K562 (cell line): ENCODE data around the gene EGFL7. TPM values are rescaled to one million over a fixed set of nuclear protein-coding genes. Genes with fewer than 3 reads are reported as not detected.

Experiments used
- ATAC-seq: fragments of 200-7000 bp; cut with Tn5 transposase; 3 replicates; pipeline ENCODE4 v1.9.1; 2020; ENCODE audit warnings: moderate library complexity
- BruUV-seq: library from RNA; stranded (reverse); fragments of 400-500 nt; replicated peaks from 2 replicates; lab custom pipeline; 2021; lab: Mats Ljungman, UMichigan
- CTCF ChIA-PET: fragments of 300-600 bp; formaldehyde crosslinking; extraction: SDS; loops from one replicate; lab custom pipeline; 2021; ENCODE audit warnings: low intra/inter-chr PET ratio; lab: Yijun Ruan, JAX
- POLR2A ChIA-PET: fragments of 300-600, 350-650 bp; sonication (Branson Sonifier 250); formaldehyde crosslinking; extraction: SDS; loops from one replicate; lab custom pipeline; 2021; ENCODE audit warnings: antibody characterized with exemption, inconsistent platforms; lab: Yijun Ruan, JAX
- DNase-seq, 4 experiments: peaks; one replicate each; pipeline versions ENCODE4 v3.0.0 to v3.0.0-alpha.2; 2011 to 2018; ENCODE audit warnings: low spot score in 3 of 4, mixed read lengths in 3 of 4; ENCODE audit errors: extremely low read depth in 1 of 4
- FAIRE-seq: peaks from 2 replicates; lab custom pipeline; 2011; peaks lifted over from hg19 to GRCh38; lab: Jason Lieb, UNC
- H2AFZ ChIP-seq: 2 replicates; pipeline ENCODE4 v1.6.0; 2011; ENCODE audit warnings: low read depth, low read length, control low read depth, inconsistent platforms
- H3K27ac ChIP-seq: fragments of 200-600 bp; 3 replicates; pipeline ENCODE4 v1.8.0; 2011; ENCODE audit warnings: low read depth, mild to moderate bottlenecking, control low read depth, inconsistent platforms, low read length, moderate library complexity, mixed read lengths; ENCODE audit errors: extremely low read depth
- H3K27me3 ChIP-seq, 2 experiments: fragments of 300-600 bp in 1 of 2; 2 replicates in 1 of 2; 3 replicates in 1 of 2; pipeline versions ENCODE4 v1.6.0 to v1.8.0; 2011; ENCODE audit warnings: inconsistent platforms in 2 of 2, low read length in 2 of 2, mild to moderate bottlenecking in 1 of 2, mixed read lengths in 1 of 2, moderate library complexity in 1 of 2; ENCODE audit not compliant: control insufficient read depth in 2 of 2, insufficient read depth in 2 of 2
- H3K36me3 ChIP-seq: fragments of 300-600 bp; 3 replicates; pipeline ENCODE4 v1.8.0; 2011; ENCODE audit warnings: mild to moderate bottlenecking, low read length, inconsistent platforms; ENCODE audit not compliant: control insufficient read depth, insufficient read depth
- H3K4me1 ChIP-seq, 2 experiments: fragments of 200-600 bp in 1 of 2; replicated peaks in 1 of 2; 2 replicates in 1 of 2; 3 replicates in 1 of 2; pipeline versions ENCODE4 v1.5.1 to v1.8.0; 2011; ENCODE audit warnings: inconsistent platforms in 2 of 2, low read length in 2 of 2, mild to moderate bottlenecking in 1 of 2, mixed read lengths in 1 of 2, moderate library complexity in 1 of 2; ENCODE audit not compliant: control insufficient read depth in 2 of 2, insufficient read depth in 2 of 2
- H3K4me2 ChIP-seq: 2 replicates; pipeline ENCODE4 v1.6.1; 2011; ENCODE audit warnings: low read length, control low read depth, inconsistent platforms, mixed read lengths; ENCODE audit not compliant: insufficient read depth
- H3K4me3 ChIP-seq: fragments of 200-600 bp; sonication (generic), shearing (Covaris generic); 2 replicates; pipeline ENCODE4 v1.5.1; 2016; ENCODE audit warnings: control low read depth, inconsistent platforms
- H3K79me2 ChIP-seq: fragments of 200-600 bp; 3 replicates; pipeline ENCODE4 v1.8.0; 2011; ENCODE audit warnings: low read length, inconsistent platforms; ENCODE audit not compliant: control insufficient read depth, insufficient read depth
- H3K9ac ChIP-seq, 2 experiments: 2 replicates each; pipeline versions ENCODE4 v1.6.0 to v1.6.1; 2011; ENCODE audit warnings: low read depth in 2 of 2, low read length in 2 of 2, control low read depth in 1 of 2, inconsistent platforms in 1 of 2, mild to moderate bottlenecking in 1 of 2, mixed read lengths in 1 of 2; ENCODE audit not compliant: insufficient read depth in 1 of 2
- H3K9me1 ChIP-seq: one replicate; pipeline ENCODE4 v1.6.0; 2011; ENCODE audit warnings: inconsistent platforms, mild to moderate bottlenecking, low read length, moderate library complexity; ENCODE audit not compliant: control insufficient read depth, insufficient read depth
- H3K9me3 ChIP-seq: replicated peaks from 2 replicates; pipeline ENCODE4 v1.5.1; 2011; ENCODE audit warnings: low read depth, low read length, inconsistent platforms; ENCODE audit not compliant: control insufficient read depth, insufficient read depth
- H4K20me1 ChIP-seq: replicated peaks from 2 replicates; pipeline ENCODE4 v1.6.1; 2011; ENCODE audit warnings: low read length, inconsistent platforms, mixed read lengths; ENCODE audit not compliant: control insufficient read depth, insufficient read depth
- CEBPG ChIP-seq, 3 experiments: fragments of 200-800 bp in 1 of 3; sonication (Bioruptor generic) in 1 of 3; sonication (generic) in 1 of 3; formaldehyde crosslinking in 1 of 3; IDR thresholded peaks in 2 of 3; conservative IDR thresholded peaks in 1 of 3; 2 replicates each; pipeline versions ENCODE4 v1.6.1 to v1.8.0; 2016 to 2022; ENCODE audit warnings: missing compliant biosample characterization in 2 of 3, missing genetic modification characterization in 2 of 3, mild to moderate bottlenecking in 1 of 3, missing genetic modification reagents in 1 of 3
- CREM ChIP-seq: IDR thresholded peaks from 2 replicates; pipeline ENCODE4 v1.6.1; 2014; ENCODE audit warnings: antibody characterized with exemption, low read depth
- FOSL1 ChIP-seq: fragments of 200-800 bp; sonication (Bioruptor generic); conservative IDR thresholded peaks from 2 replicates; pipeline ENCODE4 v1.6.1; 2016; ENCODE audit warnings: missing genetic modification characterization, missing compliant biosample characterization
- GABPA ChIP-seq: fragments of 200-800 bp; sonication (Bioruptor generic); conservative IDR thresholded peaks from 2 replicates; pipeline ENCODE4 v1.6.1; 2016; ENCODE audit warnings: low read depth, missing genetic modification characterization, missing compliant biosample characterization
- HBP1 ChIP-seq: fragments of 450-650 bp; formaldehyde crosslinking; IDR thresholded peaks from 2 replicates; pipeline ENCODE4 v1.4.0; 2022; ENCODE audit warnings: missing genetic modification characterization
- IRF2 ChIP-seq: sonication (generic); formaldehyde crosslinking; IDR thresholded peaks from 2 replicates; pipeline ENCODE4 v1.8.1; 2022; ENCODE audit warnings: mild to moderate bottlenecking, missing genetic modification reagents
- KAT2B ChIP-seq: IDR thresholded peaks from one replicate; pipeline ENCODE4 v1.6.1; 2012; ENCODE audit warnings: low read depth, mild to moderate bottlenecking, control low read depth, inconsistent platforms, low read length, moderate library complexity
- KHSRP ChIP-seq: fragments of 450-650 bp; IDR thresholded peaks from 2 replicates; pipeline ENCODE4 v1.6.1; 2017
- MCM7 ChIP-seq, 2 experiments: fragments of 450-650 bp; IDR thresholded peaks; 2 replicates each; pipeline ENCODE4 v1.6.1; 2016 to 2018
- NCOR1 ChIP-seq: fragments of 450-650 bp; IDR thresholded peaks from 2 replicates; pipeline ENCODE4 v1.6.1; 2016; ENCODE audit warnings: mild to moderate bottlenecking, moderate library complexity
- NFE2 ChIP-seq: IDR thresholded peaks from 2 replicates; pipeline ENCODE4 v1.6.1; 2014; ENCODE audit warnings: antibody characterized with exemption, low read depth
- NRF1 ChIP-seq, 2 experiments: fragments of 450-650 bp; IDR thresholded peaks in 1 of 2; conservative IDR thresholded peaks in 1 of 2; 2 replicates each; pipeline ENCODE4 v1.6.1; 2014; ENCODE audit warnings: mild to moderate bottlenecking in 2 of 2
- POU5F1 ChIP-seq: fragments of 150-350 bp; IDR thresholded peaks from 2 replicates; pipeline ENCODE4 v1.6.1; 2014; ENCODE audit warnings: borderline replicate concordance, low read length, low read depth, mild to moderate bottlenecking; ENCODE audit not compliant: partially characterized antibody
- TEAD4 ChIP-seq, 2 experiments: sonication (generic) in 1 of 2; formaldehyde crosslinking in 1 of 2; IDR thresholded peaks; 2 replicates each; pipeline versions ENCODE4 v1.6.1 to v1.8.0; 2012 to 2022; ENCODE audit warnings: borderline replicate concordance in 1 of 2, inconsistent platforms in 1 of 2, low read length in 1 of 2, mild to moderate bottlenecking in 1 of 2, missing genetic modification reagents in 1 of 2
- ZBTB49 ChIP-seq: sonication (generic); formaldehyde crosslinking; IDR thresholded peaks from 2 replicates; pipeline ENCODE4 v1.8.0; 2022; ENCODE audit warnings: missing genetic modification reagents, mild to moderate bottlenecking, borderline replicate concordance
- ZFX ChIP-seq: sonication (generic); formaldehyde crosslinking; IDR thresholded peaks from 2 replicates; pipeline ENCODE4 v1.8.0; 2022; ENCODE audit warnings: mild to moderate bottlenecking, missing genetic modification reagents, moderate library complexity
- ZNF282 ChIP-seq: sonication (generic); formaldehyde crosslinking; IDR thresholded peaks from 2 replicates; pipeline ENCODE4 v1.8.1; 2023; ENCODE audit warnings: missing genetic modification reagents
- ZNF79 ChIP-seq: fragments of 250-450 bp; sonication (Bioruptor Pico); IDR thresholded peaks from 2 replicates; pipeline ENCODE4 v1.4.0; 2020; ENCODE audit warnings: low read depth, mild to moderate bottlenecking, moderate library complexity
- WGBS: fragments of 100-300 bp; shearing (Covaris generic); methylation state at CpG from one replicate; pipeline ENCODE4 v1.1.6; 2016; ENCODE audit warnings: low coverage, mixed read lengths; ENCODE audit not compliant: insufficient coverage; ENCODE audit errors: missing lambda C conversion rate; 5-methylcytosine and 5-hydroxymethylcytosine counted together
- in situ Hi-C: fragments of 300-500 bp; cut with MboI; formaldehyde crosslinking; loops from 4 replicates; pipeline ENCODE4 v1.15.0; 2018; ENCODE audit warnings: inconsistent platforms, mixed read lengths
- intact Hi-C: fragments of 100-400 bp; cut with micrococcal nuclease; formaldehyde crosslinking; loops from 2 replicates; pipeline ENCODE4 v1.14.2; 2022
- polyA plus RNA-seq, 8 experiments: library from polyadenylated mRNA; depleted of rRNA in 4 of 8; stranded (reverse) in 5 of 8; unstranded in 3 of 8; fragments of >200 nt; fragmentation: Nextera tagmentation in 2 of 8; fragmentation: Illumina TruSeq in 1 of 8; extraction: Ambion mirVana in 2 of 8; extraction: Trizol in 1 of 8; gene quantifications; 2 replicates each; pipeline versions ENCODE4 v1.2.1 to v1.2.3, GENCODE V29; 2011 to 2014; ENCODE audit warnings: inconsistent platforms in 1 of 8, missing spikeins in 1 of 8
- total RNA-seq, 7 experiments: library from RNA; depleted of rRNA in 6 of 7; stranded (reverse); fragments of >200 nt in 6 of 7; fragmentation: Illumina TruSeq in 2 of 7; extraction: Trizol in 2 of 7; gene quantifications; 2 replicates each; pipeline versions ENCODE4 v1.2.1 to v1.2.3, GENCODE V29; 2011 to 2021; ENCODE audit warnings: low replicate concordance in 1 of 7

Gene EGFL7
- total and polyA plus RNA-seq, 9 of the 15 experiments (the other 6 are each of a cell fraction or from before 2014, with no cell fraction given), result 1.5 to 286 (median 55.5) TPM

GRCh38 chr9:136619742-136620440 lies 42.8 kb upstream of the EGFL7 start:
- Histone ChIP-seq H3K79me2 (no peaks in the 10 kb centered on the region), H2AFZ (no peak overlapping the region), H3K27me3 (no peaks in the 10 kb centered on the region), H3K9me1 (no peaks in the 10 kb centered on the region), H3K4me2 (no peak overlapping the region), H3K9ac (peak overlapping the region in 1 of 2 experiments; percentile 10; a peak in 1 of 4 replicates), H3K9me3 (no peaks in the 10 kb centered on the region), H3K36me3 (no peaks in the 10 kb centered on the region), H3K4me3 (no peak overlapping the region), H4K20me1 (0 out of 2 replicates have a peak, but pooled peaks cover 6% of the 10 kb centered on the region), H3K4me1 (peaks cover 17 to 90% of the 10 kb centered on the region in 2 experiments; a peak in 4 of 5 replicates), H3K27ac (no peak overlapping the region)
- no peak for DNase-seq
- ChIA-PET POLR2A (interaction anchor here (0.7 to 0.9 kb wide), 4 partner anchors 9 to 117 kb away, joined by 3 to 6 read pairs (median 3); no protein-coding TSS in a partner anchor), CTCF (no interaction called here)
- 37% methylated on average over 25 of the region's 26 CpGs for WGBS
- BruUV-seq, result no TSS peak
- in situ Hi-C loops (no loop called here), intact Hi-C loops (loop anchor here (10.0 kb wide), 1 partner anchor 75 kb away; the partner anchor contains the start of gene NOTCH1)
- ATAC-seq, result peak; percentile 32
- no peak for FAIRE-seq
- TF ChIP-seq CREM, result no peak
- TF ChIP-seq GABPA (tag), result peak; percentile 41; the same call in 1 of the 2 replicates
- no peak for TF ChIP-seq KAT2B
- no peak for TF ChIP-seq ZNF79 (CRISPR knock-in tag)
- TF ChIP-seq NRF1 (conservative IDR thresholded peaks at IDR 0.05 in 1 of 2, IDR thresholded peaks at IDR 0.05 in 1 of 2), result peak; percentile 24 to 31; a peak in 2 of 4 replicates
- TF ChIP-seq MCM7 (IDR thresholded peaks at IDR 0.05), result no peak
- TF ChIP-seq NFE2, result no peak
- TF ChIP-seq ZBTB49, result no peak
- no peak for TF ChIP-seq HBP1 (CRISPR knock-in tag)
- no peak for TF ChIP-seq CEBPG (CRISPR knock-in tag; IDR thresholded peaks at IDR 0.05)
- 0 out of 4 replicates have a peak, but pooled peaks of 1 of the 2 experiments have one; percentile 11 for TF ChIP-seq CEBPG (tag; conservative IDR thresholded peaks at IDR 0.05 in 1 of 2, IDR thresholded peaks at IDR 0.05 in 1 of 2)
- no peak for TF ChIP-seq POU5F1
- no peak for TF ChIP-seq IRF2
- no peak for TF ChIP-seq TEAD4 (IDR thresholded peaks at IDR 0.05; ENCODE audit: low read length)
- no peak for TF ChIP-seq TEAD4 (CRISPR knock-in tag; IDR thresholded peaks at IDR 0.05; ENCODE audit: borderline replicate concordance)
- no peak for TF ChIP-seq FOSL1
- TF ChIP-seq KHSRP, result no peak
- TF ChIP-seq ZFX (CRISPR knock-in tag), result peak; percentile 17; the same call in 1 of the 2 replicates
- TF ChIP-seq NCOR1, result no peak
- TF ChIP-seq ZNF282 (CRISPR knock-in tag), result no peak
